NCI-H146 (cell line): ENCODE data around the gene SETBP1.

Source experiments
- DNase-seq: peaks from one replicate; lab custom pipeline; 2025; lab: John Stamatoyannopoulos, UW

The SETBP1 gene

GRCh38 chr18:44679056-44679913, 1.4 kb upstream of the SETBP1 start:
- DNase-seq = peak; percentile 92

- DNase-seq = peak; percentile 88
These were observed 795 bp upstream of the SETBP1 start for GRCh38 chr18:44679914-44680272.

GRCh38 chr18:44681076-44681970, 635 bp downstream of the SETBP1 start:
- peak; percentile 63 for DNase-seq

DNA sequence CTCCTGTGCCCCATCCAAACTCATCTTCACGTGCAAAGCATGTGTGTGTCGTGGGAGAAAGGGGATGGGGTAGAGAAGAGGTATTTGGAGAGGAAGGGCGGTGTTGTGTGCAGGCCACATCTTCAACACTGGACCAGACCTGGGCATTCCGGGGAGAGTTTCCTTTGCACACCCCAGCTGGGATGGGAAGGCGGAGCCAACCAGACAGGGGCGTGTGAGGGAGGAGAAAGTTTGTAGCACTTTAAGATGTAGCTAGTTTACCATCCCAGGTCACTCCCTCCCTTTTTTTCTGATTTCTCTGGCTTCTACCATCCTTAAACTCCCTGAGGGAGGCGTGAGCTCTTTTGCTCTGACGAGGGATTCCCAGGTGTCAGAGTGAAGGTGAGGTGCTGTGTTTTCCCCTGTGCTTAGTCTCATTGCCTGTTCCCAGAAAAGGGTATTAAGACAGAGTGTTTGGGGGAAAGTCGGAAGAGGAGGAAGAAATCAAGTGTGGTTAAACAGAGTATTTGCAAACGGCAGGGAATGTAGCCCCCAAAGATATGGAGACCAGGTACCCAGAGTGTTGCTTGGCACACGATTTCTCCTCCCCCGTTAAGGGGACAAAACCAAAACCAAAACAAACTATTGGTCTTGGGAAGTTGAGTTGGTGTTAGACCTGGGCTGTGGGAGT, 1.6 kb downstream of the SETBP1 start:
- no peak for DNase-seq

- peak; percentile 37 for DNase-seq
These were observed 2.2 kb downstream of the SETBP1 start for GRCh38 chr18:44682871-44683221.

DNA sequence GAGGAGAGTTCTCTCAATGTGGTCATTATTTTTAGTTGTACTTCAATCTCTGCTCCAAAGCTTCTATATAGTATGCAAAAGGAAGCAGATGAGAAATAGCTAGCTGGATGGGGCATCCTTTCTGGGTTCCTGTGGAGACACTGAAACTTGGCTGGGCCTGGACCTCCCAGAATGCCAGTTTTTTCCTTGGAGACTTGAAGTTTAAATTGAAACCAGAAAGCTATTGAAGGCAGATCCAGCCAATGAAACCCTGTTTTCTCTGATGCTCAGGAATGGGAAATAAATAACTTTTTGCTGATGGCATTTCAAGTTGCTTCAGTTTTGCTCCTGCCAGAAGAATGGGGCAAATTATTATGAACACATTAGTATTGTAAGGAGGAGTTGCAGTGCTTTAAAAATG, 2.9 kb downstream of the SETBP1 start:
- no peak for DNase-seq

GRCh38 chr18:44685296-44685695, 4.6 kb downstream of the SETBP1 start:
- no peak for DNase-seq

- no peak for DNase-seq
These were observed 5.5 kb downstream of the SETBP1 start for GRCh38 chr18:44686156-44686555.

GRCh38 chr18:44687421-44687820, 6.7 kb downstream of the SETBP1 start:
- no peak for DNase-seq

- no peak for DNase-seq
These were observed 9.0 kb downstream of the SETBP1 start for GRCh38 chr18:44689736-44690135.

- DNase-seq = no peak
These were observed 10.6 kb downstream of the SETBP1 start for GRCh38 chr18:44691148-44691925.

DNA sequence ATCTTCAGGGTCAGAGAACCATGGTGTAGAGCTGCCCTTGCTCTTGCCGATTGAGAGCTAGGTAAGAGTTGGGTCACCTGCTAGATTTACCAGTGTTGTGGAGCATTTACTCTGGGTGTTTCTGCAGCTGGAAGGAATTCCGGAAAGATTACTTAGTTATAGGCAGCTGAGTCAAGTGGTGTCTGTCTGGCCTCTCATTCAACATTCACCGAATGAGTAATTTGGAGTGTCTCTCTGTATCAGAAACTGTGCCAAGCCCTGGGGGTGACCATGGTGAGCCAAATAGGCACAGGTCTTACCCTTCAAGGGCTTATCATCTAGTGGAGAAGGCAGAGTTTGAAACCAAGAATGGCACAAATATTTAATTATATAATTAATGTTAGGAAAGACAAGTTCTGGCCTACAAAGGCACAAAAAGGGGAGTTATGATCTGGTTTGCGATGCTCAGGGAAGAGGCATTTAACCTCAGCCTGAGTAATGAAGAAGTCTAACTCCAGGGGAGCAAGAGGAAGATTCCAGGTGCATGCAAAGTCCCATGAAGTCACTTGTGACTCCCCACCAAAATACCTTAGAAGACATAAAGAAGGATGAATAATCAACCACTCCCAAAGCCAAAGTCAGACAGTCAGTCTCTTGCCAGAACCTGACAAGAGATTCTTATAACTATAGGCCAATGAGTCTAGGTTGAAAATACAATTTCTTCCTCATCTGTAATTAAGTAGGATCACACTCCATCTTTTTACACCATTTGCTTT, 12.5 kb downstream of the SETBP1 start:
- DNase-seq = no peak

DNA sequence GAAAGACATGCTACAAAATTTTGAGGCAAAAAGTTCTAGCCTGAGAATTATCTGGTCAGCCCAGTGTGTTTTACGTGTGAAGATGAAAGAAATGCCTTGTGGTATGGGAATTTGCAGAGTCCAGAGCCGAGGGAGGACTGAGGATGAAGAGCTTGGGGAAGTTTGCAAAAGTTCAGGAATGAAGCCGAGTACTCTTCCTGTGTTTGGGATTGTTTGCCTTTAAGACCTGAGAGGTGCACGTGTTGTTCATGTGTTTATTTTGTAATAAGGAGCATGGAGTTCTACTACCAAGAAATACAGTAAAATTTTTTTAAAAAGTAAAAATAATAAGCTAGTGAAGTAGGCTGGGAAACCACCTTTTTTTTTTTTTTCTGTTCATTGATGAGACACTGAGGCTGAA, 14.8 kb downstream of the SETBP1 start:
- DNase-seq = no peak

GRCh38 chr18:44696892-44697291, 16.2 kb downstream of the SETBP1 start:
- no peak for DNase-seq

DNA sequence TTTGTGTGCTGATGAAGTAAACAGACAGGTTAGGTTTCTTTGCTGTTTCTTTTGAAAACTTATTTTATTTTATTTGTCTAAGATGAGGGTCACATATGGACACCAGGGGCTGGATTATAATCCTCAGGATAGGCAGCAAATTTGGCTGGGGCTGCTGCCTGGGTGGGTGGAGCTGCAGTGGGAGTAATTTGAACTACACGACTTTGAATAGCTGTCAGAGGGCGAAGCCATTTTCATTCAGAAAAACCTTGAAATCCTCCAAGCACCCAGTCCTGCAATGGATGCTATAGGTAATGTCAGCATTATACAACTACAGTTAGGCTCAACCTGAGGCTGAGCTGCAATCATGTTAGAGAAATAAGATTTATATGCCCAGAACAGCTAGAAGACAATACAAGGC, 16.6 kb downstream of the SETBP1 start:
- no peak for DNase-seq

- DNase-seq = no peak
These were observed 17.8 kb downstream of the SETBP1 start for GRCh38 chr18:44698518-44698917.

GRCh38 chr18:44699572-44700261, 19.0 kb downstream of the SETBP1 start:
- no peak for DNase-seq

- DNase-seq = no peak
These were observed 20.0 kb downstream of the SETBP1 start for GRCh38 chr18:44700652-44701051.

DNA sequence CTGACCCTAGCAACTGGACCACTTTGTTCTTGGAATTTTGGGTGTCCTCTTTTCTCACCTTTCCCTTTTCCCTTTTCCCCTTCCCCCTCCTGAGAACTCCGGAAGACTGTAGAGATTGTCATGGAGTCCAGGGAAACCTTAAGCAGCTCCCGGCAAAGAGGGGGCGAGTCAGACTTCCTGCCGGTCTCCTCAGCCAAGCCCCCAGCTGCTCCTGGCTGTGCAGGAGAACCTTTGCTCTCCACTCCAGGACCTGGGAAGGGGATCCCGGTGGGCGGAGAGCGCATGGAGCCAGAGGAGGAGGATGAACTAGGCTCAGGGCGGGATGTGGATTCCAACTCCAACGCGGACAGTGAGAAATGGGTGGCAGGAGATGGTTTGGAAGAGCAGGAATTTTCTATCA, 20.5 kb downstream of the SETBP1 start:
- DNase-seq = no peak

- DNase-seq = no peak
These were observed 21.9 kb downstream of the SETBP1 start for GRCh38 chr18:44702594-44702993.
